K562 (cell line): ENCODE data around the gene NKAIN1. TPM values are rescaled to one million over a fixed set of nuclear protein-coding genes. Genes with fewer than 3 reads are reported as not detected.

ENCODE experiments used
- ATAC-seq: fragments of 200-7000 bp; cut with Tn5 transposase; 3 replicates; pipeline ENCODE4 v1.9.1; 2020; ENCODE audit warnings: moderate library complexity
- BruUV-seq: library from RNA; stranded (reverse); fragments of 400-500 nt; replicated peaks from 2 replicates; lab custom pipeline; 2021; lab: Mats Ljungman, UMichigan
- CTCF ChIA-PET: fragments of 300-600 bp; formaldehyde crosslinking; extraction: SDS; loops from one replicate; lab custom pipeline; 2021; ENCODE audit warnings: low intra/inter-chr PET ratio; lab: Yijun Ruan, JAX
- POLR2A ChIA-PET: fragments of 300-600, 350-650 bp; sonication (Branson Sonifier 250); formaldehyde crosslinking; extraction: SDS; loops from one replicate; lab custom pipeline; 2021; ENCODE audit warnings: antibody characterized with exemption, inconsistent platforms; lab: Yijun Ruan, JAX
- DNase-seq, 4 experiments: peaks; one replicate each; pipeline versions ENCODE4 v3.0.0 to v3.0.0-alpha.2; 2011 to 2018; ENCODE audit warnings: low spot score in 3 of 4, mixed read lengths in 3 of 4; ENCODE audit errors: extremely low read depth in 1 of 4
- FAIRE-seq: peaks from 2 replicates; lab custom pipeline; 2011; peaks lifted over from hg19 to GRCh38; lab: Jason Lieb, UNC
- H2AFZ ChIP-seq: 2 replicates; pipeline ENCODE4 v1.6.0; 2011; ENCODE audit warnings: low read depth, low read length, control low read depth, inconsistent platforms
- H3K27ac ChIP-seq: fragments of 200-600 bp; 3 replicates; pipeline ENCODE4 v1.8.0; 2011; ENCODE audit warnings: low read depth, mild to moderate bottlenecking, control low read depth, inconsistent platforms, low read length, moderate library complexity, mixed read lengths; ENCODE audit errors: extremely low read depth
- H3K27me3 ChIP-seq, 2 experiments: fragments of 300-600 bp in 1 of 2; 2 replicates in 1 of 2; 3 replicates in 1 of 2; pipeline versions ENCODE4 v1.6.0 to v1.8.0; 2011; ENCODE audit warnings: inconsistent platforms in 2 of 2, low read length in 2 of 2, mild to moderate bottlenecking in 1 of 2, mixed read lengths in 1 of 2, moderate library complexity in 1 of 2; ENCODE audit not compliant: control insufficient read depth in 2 of 2, insufficient read depth in 2 of 2
- H3K36me3 ChIP-seq: fragments of 300-600 bp; 3 replicates; pipeline ENCODE4 v1.8.0; 2011; ENCODE audit warnings: mild to moderate bottlenecking, low read length, inconsistent platforms; ENCODE audit not compliant: control insufficient read depth, insufficient read depth
- H3K4me1 ChIP-seq, 2 experiments: fragments of 200-600 bp in 1 of 2; replicated peaks in 1 of 2; 2 replicates in 1 of 2; 3 replicates in 1 of 2; pipeline versions ENCODE4 v1.5.1 to v1.8.0; 2011; ENCODE audit warnings: inconsistent platforms in 2 of 2, low read length in 2 of 2, mild to moderate bottlenecking in 1 of 2, mixed read lengths in 1 of 2, moderate library complexity in 1 of 2; ENCODE audit not compliant: control insufficient read depth in 2 of 2, insufficient read depth in 2 of 2
- H3K4me2 ChIP-seq: 2 replicates; pipeline ENCODE4 v1.6.1; 2011; ENCODE audit warnings: low read length, control low read depth, inconsistent platforms, mixed read lengths; ENCODE audit not compliant: insufficient read depth
- H3K4me3 ChIP-seq: fragments of 200-600 bp; sonication (generic), shearing (Covaris generic); 2 replicates; pipeline ENCODE4 v1.5.1; 2016; ENCODE audit warnings: control low read depth, inconsistent platforms
- H3K79me2 ChIP-seq: fragments of 200-600 bp; 3 replicates; pipeline ENCODE4 v1.8.0; 2011; ENCODE audit warnings: low read length, inconsistent platforms; ENCODE audit not compliant: control insufficient read depth, insufficient read depth
- H3K9ac ChIP-seq, 2 experiments: 2 replicates each; pipeline versions ENCODE4 v1.6.0 to v1.6.1; 2011; ENCODE audit warnings: low read depth in 2 of 2, low read length in 2 of 2, control low read depth in 1 of 2, inconsistent platforms in 1 of 2, mild to moderate bottlenecking in 1 of 2, mixed read lengths in 1 of 2; ENCODE audit not compliant: insufficient read depth in 1 of 2
- H3K9me1 ChIP-seq: one replicate; pipeline ENCODE4 v1.6.0; 2011; ENCODE audit warnings: inconsistent platforms, mild to moderate bottlenecking, low read length, moderate library complexity; ENCODE audit not compliant: control insufficient read depth, insufficient read depth
- H3K9me3 ChIP-seq: replicated peaks from 2 replicates; pipeline ENCODE4 v1.5.1; 2011; ENCODE audit warnings: low read depth, low read length, inconsistent platforms; ENCODE audit not compliant: control insufficient read depth, insufficient read depth
- H4K20me1 ChIP-seq: replicated peaks from 2 replicates; pipeline ENCODE4 v1.6.1; 2011; ENCODE audit warnings: low read length, inconsistent platforms, mixed read lengths; ENCODE audit not compliant: control insufficient read depth, insufficient read depth
- ARHGAP35 ChIP-seq: fragments of 450-650 bp; IDR thresholded peaks from 2 replicates; pipeline ENCODE4 v1.6.1; 2018; ENCODE audit not compliant: partially characterized antibody
- CBFA2T2 ChIP-seq: fragments of 450-650 bp; conservative IDR thresholded peaks from 2 replicates; pipeline ENCODE4 v1.6.1; 2017; ENCODE audit warnings: mild to moderate bottlenecking
- CSDE1 ChIP-seq, 2 experiments: fragments of 450-650 bp; IDR thresholded peaks; 2 replicates each; pipeline ENCODE4 v1.6.1; 2016; ENCODE audit warnings: mild to moderate bottlenecking in 1 of 2
- CTBP1 ChIP-seq: fragments of 450-650 bp; IDR thresholded peaks from 2 replicates; pipeline ENCODE4 v1.6.1; 2016; ENCODE audit warnings: borderline replicate concordance
- HIVEP1 ChIP-seq: fragments of 250-450 bp; sonication (Bioruptor Pico); IDR thresholded peaks from 2 replicates; pipeline ENCODE4 v1.4.0; 2020; ENCODE audit warnings: mild to moderate bottlenecking
- LCOR ChIP-seq: sonication (generic); formaldehyde crosslinking; IDR thresholded peaks from 2 replicates; pipeline ENCODE4 v1.8.0; 2022; ENCODE audit warnings: mild to moderate bottlenecking, missing genetic modification reagents
- MEF2A ChIP-seq: IDR thresholded peaks from 2 replicates; pipeline ENCODE4 v1.6.1; 2011; ENCODE audit warnings: low read depth, mild to moderate bottlenecking, low read length, moderate library complexity; ENCODE audit not compliant: control insufficient read depth
- NFYB ChIP-seq: IDR thresholded peaks from 2 replicates; pipeline ENCODE4 v1.6.1; 2011; ENCODE audit warnings: mild to moderate bottlenecking, moderate library complexity; ENCODE audit not compliant: insufficient read length; ENCODE audit errors: extremely low read depth
- PYGO2 ChIP-seq: fragments of 450-650 bp; IDR thresholded peaks from 2 replicates; pipeline ENCODE4 v1.6.1; 2016; ENCODE audit warnings: mild to moderate bottlenecking, missing genetic modification characterization, moderate library complexity, missing compliant biosample characterization
- RBM14 ChIP-seq: fragments of 200-400 bp; formaldehyde crosslinking; IDR thresholded peaks from 2 replicates; pipeline ENCODE4 v1.6.1; 2018; ENCODE audit warnings: low read depth, mild to moderate bottlenecking, low read length, moderate library complexity, borderline replicate concordance; ENCODE audit not compliant: insufficient read depth
- RBM17 ChIP-seq: fragments of 200-400 bp; formaldehyde crosslinking; IDR thresholded peaks from 2 replicates; pipeline ENCODE4 v1.6.1; 2017; ENCODE audit warnings: low read depth, mild to moderate bottlenecking, low read length, borderline replicate concordance
- RFX5 ChIP-seq: IDR thresholded peaks from 2 replicates; pipeline ENCODE4 v1.6.1; 2011; ENCODE audit warnings: low read depth, mild to moderate bottlenecking, improper control_type of control experiment, low read length
- TCF7 ChIP-seq: sonication (generic); IDR thresholded peaks from 2 replicates; pipeline ENCODE4 v1.6.1; 2016; ENCODE audit warnings: antibody characterized with exemption, borderline replicate concordance
- ZFPM2 ChIP-seq: fragments of 250-450 bp; sonication (Bioruptor Pico); IDR thresholded peaks from 2 replicates; pipeline ENCODE4 v1.5.1; 2022; ENCODE audit warnings: mild to moderate bottlenecking
- WGBS: fragments of 100-300 bp; shearing (Covaris generic); methylation state at CpG from one replicate; pipeline ENCODE4 v1.1.6; 2016; ENCODE audit warnings: low coverage, mixed read lengths; ENCODE audit not compliant: insufficient coverage; ENCODE audit errors: missing lambda C conversion rate; 5-methylcytosine and 5-hydroxymethylcytosine counted together
- in situ Hi-C: fragments of 300-500 bp; cut with MboI; formaldehyde crosslinking; loops from 4 replicates; pipeline ENCODE4 v1.15.0; 2018; ENCODE audit warnings: inconsistent platforms, mixed read lengths
- intact Hi-C: fragments of 100-400 bp; cut with micrococcal nuclease; formaldehyde crosslinking; loops from 2 replicates; pipeline ENCODE4 v1.14.2; 2022
- polyA plus RNA-seq, 8 experiments: library from polyadenylated mRNA; depleted of rRNA in 4 of 8; stranded (reverse) in 5 of 8; unstranded in 3 of 8; fragments of >200 nt; fragmentation: Nextera tagmentation in 2 of 8; fragmentation: Illumina TruSeq in 1 of 8; extraction: Ambion mirVana in 2 of 8; extraction: Trizol in 1 of 8; gene quantifications; 2 replicates each; pipeline versions ENCODE4 v1.2.1 to v1.2.3, GENCODE V29; 2011 to 2014; ENCODE audit warnings: inconsistent platforms in 1 of 8, missing spikeins in 1 of 8
- total RNA-seq, 7 experiments: library from RNA; depleted of rRNA in 6 of 7; stranded (reverse); fragments of >200 nt in 6 of 7; fragmentation: Illumina TruSeq in 2 of 7; extraction: Trizol in 2 of 7; gene quantifications; 2 replicates each; pipeline versions ENCODE4 v1.2.1 to v1.2.3, GENCODE V29; 2011 to 2021; ENCODE audit warnings: low replicate concordance in 1 of 7
- TF ChIP-seq, protein P1 (sequence below): fragments of 200-800 bp; sonication (Bioruptor generic); IDR thresholded peaks from 2 replicates; pipeline ENCODE4 v1.6.1; 2017; ENCODE audit warnings: missing genetic modification characterization, missing compliant biosample characterization
- TF ChIP-seq, protein P2 (sequence below): fragments of 450-650 bp; IDR thresholded peaks from 2 replicates; pipeline ENCODE4 v1.6.1; 2016; ENCODE audit warnings: antibody characterized with exemption
- TF ChIP-seq, protein P3 (sequence below): fragments of 450-650 bp; IDR thresholded peaks from 2 replicates; pipeline ENCODE4 v1.6.1; 2018; ENCODE audit warnings: mild to moderate bottlenecking, low read depth; ENCODE audit not compliant: partially characterized antibody

NKAIN1 gene
- total and polyA plus RNA-seq, 9 of the 15 experiments (the other 6 are each of a cell fraction or from before 2014, with no cell fraction given): 0.03 to 0.22 (median 0.04) TPM; not detected in 3

DNA sequence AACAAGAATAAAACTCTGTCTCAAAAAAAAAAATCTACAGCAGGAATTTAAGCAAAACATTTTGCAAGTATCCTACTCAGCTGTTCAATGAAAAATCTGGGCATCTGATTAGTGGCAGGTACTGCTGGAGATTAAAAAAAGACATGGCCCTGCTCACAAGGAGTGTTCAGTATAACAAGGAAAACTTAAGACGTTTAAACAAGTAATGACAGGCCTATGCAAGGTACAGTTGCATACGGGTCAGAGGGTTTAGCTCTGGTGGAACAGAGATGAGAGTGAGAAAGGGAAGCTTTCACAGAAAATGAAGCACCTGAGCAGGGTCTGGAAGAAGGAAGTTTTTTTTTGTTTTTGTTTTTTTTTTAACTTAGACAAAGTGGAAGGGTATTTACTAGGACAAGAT, 33.9 kb upstream of the NKAIN1 start:
- DNase-seq (no peak), FAIRE-seq (no peak), ATAC-seq (no peak)
- WGBS: 91% methylated on average over 2 of the region's 2 CpGs
- intact Hi-C loops (no loop called here), in situ Hi-C loops (no loop called here)
- Histone ChIP-seq H3K9me3 (no peaks in the 10 kb centered on the region), H2AFZ (no peak overlapping the region), H3K27ac (no peak overlapping the region), H3K4me1 (no peaks in the 10 kb centered on the region), H3K9ac (no peak overlapping the region), H3K4me3 (no peak overlapping the region), H3K36me3 (peaks cover 91% of the 10 kb centered on the region), H3K4me2 (no peak overlapping the region), H3K79me2 (peaks cover 4% of the 10 kb centered on the region; the same call in 2 of the 3 replicates), H3K9me1 (no peaks in the 10 kb centered on the region), H4K20me1 (no peaks in the 10 kb centered on the region), H3K27me3 (no peaks in the 10 kb centered on the region)
- ChIA-PET POLR2A (interaction anchor here (1.1 to 1.2 kb wide), 2 partner anchors 9 to 23 kb away, joined by 4 to 6 read pairs; partner anchors contain the start of genes SNRNP40 and ZCCHC17), CTCF (no interaction called here)
- TF ChIP-seq ZFPM2 (CRISPR knock-in tag): no peak
- no peak for TF ChIP-seq RBM14
- TF ChIP-seq, protein P1, sequence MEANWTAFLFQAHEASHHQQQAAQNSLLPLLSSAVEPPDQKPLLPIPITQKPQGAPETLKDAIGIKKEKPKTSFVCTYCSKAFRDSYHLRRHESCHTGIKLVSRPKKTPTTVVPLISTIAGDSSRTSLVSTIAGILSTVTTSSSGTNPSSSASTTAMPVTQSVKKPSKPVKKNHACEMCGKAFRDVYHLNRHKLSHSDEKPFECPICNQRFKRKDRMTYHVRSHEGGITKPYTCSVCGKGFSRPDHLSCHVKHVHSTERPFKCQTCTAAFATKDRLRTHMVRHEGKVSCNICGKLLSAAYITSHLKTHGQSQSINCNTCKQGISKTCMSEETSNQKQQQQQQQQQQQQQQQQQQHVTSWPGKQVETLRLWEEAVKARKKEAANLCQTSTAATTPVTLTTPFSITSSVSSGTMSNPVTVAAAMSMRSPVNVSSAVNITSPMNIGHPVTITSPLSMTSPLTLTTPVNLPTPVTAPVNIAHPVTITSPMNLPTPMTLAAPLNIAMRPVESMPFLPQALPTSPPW (CRISPR knock-in tag): no peak
- no peak for TF ChIP-seq TCF7
- TF ChIP-seq CBFA2T2: no peak
- no peak for TF ChIP-seq NFYB
- TF ChIP-seq LCOR: no peak
- TF ChIP-seq ARHGAP35: no peak
- no peak for TF ChIP-seq CTBP1
- TF ChIP-seq, protein P2, sequence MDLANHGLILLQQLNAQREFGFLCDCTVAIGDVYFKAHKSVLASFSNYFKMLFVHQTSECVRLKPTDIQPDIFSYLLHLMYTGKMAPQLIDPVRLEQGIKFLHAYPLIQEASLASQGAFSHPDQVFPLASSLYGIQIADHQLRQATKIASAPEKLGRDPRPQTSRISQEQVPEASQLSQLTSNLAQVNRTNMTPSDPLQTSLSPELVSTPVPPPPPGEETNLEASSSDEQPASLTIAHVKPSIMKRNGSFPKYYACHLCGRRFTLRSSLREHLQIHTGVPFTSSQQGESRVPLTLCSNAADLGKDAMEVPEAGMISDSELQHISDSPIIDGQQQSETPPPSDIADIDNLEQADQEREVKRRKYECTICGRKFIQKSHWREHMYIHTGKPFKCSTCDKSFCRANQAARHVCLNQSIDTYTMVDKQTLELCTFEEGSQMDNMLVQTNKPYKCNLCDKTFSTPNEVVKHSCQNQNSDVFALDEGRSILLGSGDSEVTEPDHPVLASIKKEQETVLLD: no peak
- TF ChIP-seq CSDE1 (IDR thresholded peaks at IDR 0.05): no peak
- TF ChIP-seq HIVEP1 (CRISPR knock-in tag): no peak
- no peak for TF ChIP-seq PYGO2 (tag)
- TF ChIP-seq, protein P3, sequence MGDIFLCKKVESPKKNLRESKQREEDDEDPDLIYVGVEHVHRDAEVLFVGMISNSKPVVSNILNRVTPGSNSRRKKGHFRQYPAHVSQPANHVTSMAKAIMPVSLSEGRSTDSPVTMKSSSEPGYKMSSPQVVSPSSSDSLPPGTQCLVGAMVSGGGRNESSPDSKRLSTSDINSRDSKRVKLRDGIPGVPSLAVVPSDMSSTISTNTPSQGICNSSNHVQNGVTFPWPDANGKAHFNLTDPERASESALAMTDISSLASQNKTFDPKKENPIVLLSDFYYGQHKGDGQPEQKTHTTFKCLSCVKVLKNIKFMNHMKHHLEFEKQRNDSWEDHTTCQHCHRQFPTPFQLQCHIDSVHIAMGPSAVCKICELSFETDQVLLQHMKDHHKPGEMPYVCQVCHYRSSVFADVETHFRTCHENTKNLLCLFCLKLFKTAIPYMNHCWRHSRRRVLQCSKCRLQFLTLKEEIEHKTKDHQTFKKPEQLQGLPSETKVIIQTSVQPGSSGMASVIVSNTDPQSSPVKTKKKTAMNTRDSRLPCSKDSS: no peak
- TF ChIP-seq RBM17: no peak
- no peak for TF ChIP-seq MEF2A
- no peak for TF ChIP-seq RFX5
- no TSS peak for BruUV-seq
